HG03342 (cell line): ENCODE measurements around the gene NUP42.

Experiments
- ATAC-seq: cut with Tn5 transposase; IDR thresholded peaks from one replicate; pipeline ENCODE4 v1.9.1; 2021; ENCODE audit warnings: mild to moderate bottlenecking, moderate library complexity; ENCODE audit not compliant: unreplicated experiment

The NUP42 gene

DNA sequence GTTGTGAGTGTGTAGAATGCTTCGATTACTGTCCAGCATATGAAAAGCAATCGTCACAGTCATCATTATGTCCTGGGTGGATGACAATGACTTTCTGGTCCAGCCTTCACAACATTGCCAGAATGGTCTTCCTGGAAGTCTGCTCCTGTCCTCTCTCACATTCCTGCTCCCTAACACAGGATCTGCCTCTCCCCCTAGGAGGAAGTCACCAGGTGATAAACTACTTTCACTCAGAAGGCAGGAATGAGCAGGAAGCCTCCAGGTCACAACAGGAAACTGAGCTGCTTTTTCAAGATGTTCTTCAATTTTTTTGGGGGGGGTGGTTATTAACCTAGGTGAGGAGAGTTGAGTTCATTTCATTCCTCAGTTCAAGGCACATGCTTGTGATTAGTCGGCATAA lies 51.1 kb downstream of the NUP42 start:
- ATAC-seq: no peak

GRCh38 chr7:23234569-23235296 lies 52.9 kb downstream of the NUP42 start:
- ATAC-seq: peak; percentile 92

- no peak for ATAC-seq
Measured at GRCh38 chr7:23235813-23236221, 54.0 kb downstream of the NUP42 start.

- ATAC-seq: no peak
Measured at GRCh38 chr7:23237000-23237399, 55.2 kb downstream of the NUP42 start.

- ATAC-seq: no peak
Measured at GRCh38 chr7:23238983-23239652, 57.3 kb downstream of the NUP42 start.

DNA sequence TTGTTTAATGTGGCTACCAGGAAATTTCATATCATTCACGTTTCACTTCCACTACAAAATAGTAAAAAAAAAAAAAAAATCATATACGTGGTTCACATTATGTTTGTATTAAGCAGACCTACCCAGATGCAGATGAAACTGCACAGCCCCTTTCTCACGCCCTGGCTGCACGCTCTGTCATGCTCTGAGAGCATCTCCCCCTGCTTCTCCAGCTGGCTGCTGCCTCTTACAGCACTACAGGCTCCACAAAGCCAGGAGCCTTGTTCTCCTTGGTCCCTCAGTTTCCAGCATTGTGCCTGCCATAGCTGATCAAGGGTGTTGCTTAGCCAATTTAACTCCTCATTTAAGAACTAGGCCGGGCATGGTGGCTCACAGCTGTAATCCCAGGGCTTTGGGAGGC lies 57.9 kb downstream of the NUP42 start:
- ATAC-seq: no peak

GRCh38 chr7:23242321-23242720 lies 60.5 kb downstream of the NUP42 start:
- no peak for ATAC-seq

GRCh38 chr7:23242935-23243334 lies 61.1 kb downstream of the NUP42 start:
- ATAC-seq: no peak

DNA sequence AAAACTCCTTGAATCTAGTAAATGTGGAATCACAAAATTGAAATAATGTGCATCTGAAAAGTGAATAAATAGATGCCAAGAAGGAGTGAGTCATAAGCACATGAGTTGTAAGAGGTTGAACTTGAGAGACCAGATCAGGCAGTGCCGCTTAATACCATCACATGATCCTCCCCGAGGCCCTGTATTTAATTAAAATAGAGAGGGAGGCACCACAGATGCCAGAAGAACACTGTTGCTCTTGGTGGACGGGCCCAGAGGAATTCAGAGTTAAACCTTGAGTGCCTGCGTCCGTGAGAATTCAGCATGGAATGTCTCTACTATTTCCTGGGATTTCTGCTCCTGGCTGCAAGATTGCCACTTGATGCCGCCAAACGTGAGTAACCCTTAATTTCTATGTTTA lies 64.7 kb downstream of the NUP42 start, which contains the start of gene GPNMB:
GPNMB (plus strand) TSS at position 221 of the 400 bp plus-strand sequence; CDS start at position 304, 83 bp downstream.
- ATAC-seq: no peak

- ATAC-seq: no peak
Measured at GRCh38 chr7:23247046-23247602, 65.3 kb downstream of the NUP42 start.

DNA sequence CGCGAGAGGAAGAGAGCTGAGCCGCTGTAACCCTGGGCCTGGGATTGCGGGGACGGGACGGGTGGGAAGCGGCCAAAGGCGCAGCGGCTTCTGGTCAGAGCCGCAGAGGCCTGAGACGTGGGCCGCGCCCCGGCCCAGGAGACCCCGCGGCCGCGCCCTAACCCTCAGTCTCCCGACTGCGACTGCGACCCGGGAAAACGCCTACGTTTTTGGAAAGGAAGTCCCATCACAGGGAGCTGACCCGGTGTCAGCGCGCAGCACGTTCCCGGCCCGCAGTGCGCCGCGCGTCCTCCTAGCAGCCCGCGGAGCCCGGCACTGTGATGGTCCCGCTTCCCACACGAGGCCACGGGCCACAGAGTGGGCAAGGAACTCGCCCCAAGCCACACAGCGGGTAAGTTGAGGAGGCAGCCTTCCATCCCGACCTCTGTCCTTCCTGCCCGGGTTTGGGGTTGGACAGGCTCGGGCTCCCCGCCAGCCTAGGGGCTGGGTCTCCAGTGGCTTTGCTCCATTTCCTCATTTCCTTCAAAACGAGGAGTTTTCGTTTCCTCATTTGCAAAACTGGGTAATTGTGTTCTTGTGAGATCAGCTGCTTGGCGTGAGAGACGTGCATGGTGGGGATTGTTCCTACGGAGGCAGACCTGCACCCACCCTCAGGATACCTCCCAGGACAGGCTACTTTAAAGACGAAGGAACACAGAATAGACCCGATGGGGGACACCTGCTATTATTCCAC lies 65.9 kb downstream of the NUP42 start:
- ATAC-seq: peak; percentile 62

DNA sequence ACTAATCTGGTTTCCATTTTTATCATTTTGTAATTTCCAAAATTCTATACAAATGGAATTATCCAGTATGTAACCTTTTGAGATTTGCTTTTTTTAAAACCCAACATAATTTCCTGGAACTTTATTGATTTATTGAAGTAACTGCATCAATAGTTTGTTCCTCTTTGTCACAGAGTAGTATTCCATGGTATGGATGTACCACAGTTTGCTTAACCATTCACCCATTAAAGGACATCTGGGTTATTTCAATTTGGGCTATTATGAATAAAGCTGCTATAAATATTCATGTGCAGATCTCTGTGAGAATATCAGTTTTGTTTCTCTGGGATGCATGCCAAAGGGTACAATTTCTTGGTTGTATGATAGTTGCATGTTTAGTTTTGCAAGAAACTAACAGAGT lies 67.6 kb downstream of the NUP42 start:
- ATAC-seq: no peak
